Measurements from ENCODE around the gene PRX.

- TF ChIP-seq SP1 (IDR thresholded peaks at IDR 0.05) (no peak), NFRKB (IDR thresholded peaks at IDR 0.05) (no peak), FOXA1 (IDR thresholded peaks at IDR 0.05) (no peak), SUZ12 (IDR thresholded peaks at IDR 0.05) (no peak), ELF4 (IDR thresholded peaks at IDR 0.05) (no peak), FOXK2 (IDR thresholded peaks at IDR 0.05) (no peak)
These were observed 52.4 kb downstream of the PRX start for GRCh38 chr19:40360708-40361241.

All from HEK293T (cell line).